HEK293T (cell line): Measurements from ENCODE around the gene TMEM209.
"Not testable (repeated sequence)": the region's sequence is repeated elsewhere in the genome, so short reads cannot be mapped to it uniquely, and the experiment has no call there.

ENCODE experiments used
- BHLHE40 ChIP-seq: fragments of 450-650 bp; IDR thresholded peaks from 2 replicates; pipeline ENCODE4 v1.6.1; 2016; ENCODE audit warnings: mild to moderate bottlenecking, moderate library complexity, borderline replicate concordance
- ELF4 ChIP-seq: fragments of 450-650 bp; IDR thresholded peaks from 2 replicates; pipeline ENCODE4 v1.6.1; 2017; ENCODE audit warnings: antibody characterized with exemption
- FOXA1 ChIP-seq: fragments of 450-650 bp; IDR thresholded peaks from 2 replicates; pipeline ENCODE4 v1.6.1; 2016; ENCODE audit warnings: mild to moderate bottlenecking
- FOXK2 ChIP-seq: fragments of 450-650 bp; IDR thresholded peaks from 2 replicates; pipeline ENCODE4 v1.6.1; 2016; ENCODE audit warnings: mild to moderate bottlenecking
- FOXM1 ChIP-seq: fragments of 450-650 bp; IDR thresholded peaks from 2 replicates; pipeline ENCODE4 v1.6.1; 2017; ENCODE audit warnings: mild to moderate bottlenecking, borderline replicate concordance
- HDGF ChIP-seq: fragments of 450-650 bp; IDR thresholded peaks from 2 replicates; pipeline ENCODE4 v1.6.1; 2017; ENCODE audit warnings: antibody characterized with exemption, borderline replicate concordance
- SP1 ChIP-seq: fragments of 450-650 bp; IDR thresholded peaks from 2 replicates; pipeline ENCODE4 v1.6.1; 2017
- TARDBP ChIP-seq: fragments of 450-650 bp; IDR thresholded peaks from 2 replicates; pipeline ENCODE4 v1.6.1; 2016

DNA sequence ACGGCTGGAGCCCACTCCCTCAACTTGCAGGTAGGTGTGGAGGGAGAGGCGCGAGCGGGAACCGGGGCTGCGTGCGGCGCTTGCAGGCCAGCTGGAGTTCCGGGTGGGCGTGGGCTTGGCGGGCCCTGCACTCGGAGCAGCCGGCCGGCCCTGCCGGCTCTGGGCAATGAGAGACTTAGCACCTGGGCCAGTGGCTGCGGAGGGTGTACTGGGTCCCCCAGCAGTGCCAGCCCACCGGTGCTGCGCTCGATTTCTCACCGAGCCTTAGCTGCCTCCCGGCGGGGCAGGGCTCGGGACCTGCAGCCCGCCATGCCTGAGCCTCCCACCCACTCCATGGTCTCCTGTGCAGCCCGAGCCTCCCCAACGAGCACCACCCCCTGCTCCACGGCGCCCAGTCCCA lies 24.8 kb upstream of the TMEM209 start:
- TF ChIP-seq SP1, BHLHE40, FOXA1, ELF4, TARDBP, FOXM1, FOXK2, HDGF: not testable (repeated sequence)
